ENCODE measurements around the gene PTPRN2.

PTPRN2 gene

DNA sequence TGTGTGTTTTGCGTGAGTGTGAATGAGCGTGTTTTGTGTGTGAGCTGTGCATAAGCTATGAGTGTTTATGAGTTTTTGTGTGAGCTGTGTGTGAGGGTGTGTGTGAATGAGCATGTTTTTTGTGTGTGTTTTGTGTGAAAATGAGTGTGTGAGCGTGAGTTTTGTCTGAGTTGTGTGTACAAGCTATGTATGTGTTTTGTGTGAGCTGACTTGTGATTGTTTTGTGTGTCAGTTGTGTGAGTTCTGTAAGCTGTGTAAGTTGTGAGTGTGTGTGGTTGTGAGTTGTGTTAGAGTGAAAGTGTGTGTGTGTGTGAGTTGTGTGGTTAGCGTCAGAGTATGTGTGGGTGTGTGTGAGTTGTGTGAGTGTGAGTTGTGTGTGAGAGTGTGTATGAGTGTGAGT, 343.2 kb downstream of the PTPRN2 start:
- TF ChIP-seq, protein P1, sequence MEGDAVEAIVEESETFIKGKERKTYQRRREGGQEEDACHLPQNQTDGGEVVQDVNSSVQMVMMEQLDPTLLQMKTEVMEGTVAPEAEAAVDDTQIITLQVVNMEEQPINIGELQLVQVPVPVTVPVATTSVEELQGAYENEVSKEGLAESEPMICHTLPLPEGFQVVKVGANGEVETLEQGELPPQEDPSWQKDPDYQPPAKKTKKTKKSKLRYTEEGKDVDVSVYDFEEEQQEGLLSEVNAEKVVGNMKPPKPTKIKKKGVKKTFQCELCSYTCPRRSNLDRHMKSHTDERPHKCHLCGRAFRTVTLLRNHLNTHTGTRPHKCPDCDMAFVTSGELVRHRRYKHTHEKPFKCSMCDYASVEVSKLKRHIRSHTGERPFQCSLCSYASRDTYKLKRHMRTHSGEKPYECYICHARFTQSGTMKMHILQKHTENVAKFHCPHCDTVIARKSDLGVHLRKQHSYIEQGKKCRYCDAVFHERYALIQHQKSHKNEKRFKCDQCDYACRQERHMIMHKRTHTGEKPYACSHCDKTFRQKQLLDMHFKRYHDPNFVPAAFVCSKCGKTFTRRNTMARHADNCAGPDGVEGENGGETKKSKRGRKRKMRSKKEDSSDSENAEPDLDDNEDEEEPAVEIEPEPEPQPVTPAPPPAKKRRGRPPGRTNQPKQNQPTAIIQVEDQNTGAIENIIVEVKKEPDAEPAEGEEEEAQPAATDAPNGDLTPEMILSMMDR (IDR thresholded peaks at IDR 0.05; ENCODE audit: low read depth, low read length), result no peak
- no peak for DNase-seq (ENCODE audit: extremely low read depth, low read depth)

DNA sequence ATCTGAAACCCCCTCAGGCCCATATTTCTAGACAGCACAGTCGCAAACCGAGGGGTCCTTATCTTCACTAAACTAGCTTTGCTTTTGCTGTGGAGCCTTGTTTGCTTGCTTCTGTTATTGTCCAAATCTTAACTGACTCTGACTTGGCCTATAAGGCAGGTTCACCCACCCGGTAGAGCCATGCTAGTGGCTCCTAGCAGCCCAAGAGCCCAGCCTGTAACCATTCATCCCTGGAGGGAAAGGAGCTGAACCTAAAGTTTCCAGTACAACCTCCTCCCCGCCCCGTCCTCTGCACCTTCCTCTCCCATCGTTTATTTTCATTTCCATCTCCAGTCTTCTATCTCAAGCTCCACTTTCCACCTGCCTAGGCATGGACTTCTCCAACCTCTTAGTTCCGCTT, 345.7 kb downstream of the PTPRN2 start:
- no peak for DNase-seq (ENCODE audit: extremely low read depth, low read depth)
- TF ChIP-seq, protein P1 (IDR thresholded peaks at IDR 0.05; ENCODE audit: low read depth, low read length), result no peak

- no peak for DNase-seq (ENCODE audit: extremely low read depth, low read depth)
- TF ChIP-seq, protein P1 (IDR thresholded peaks at IDR 0.05; ENCODE audit: low read depth, low read length), result no peak
Measured at GRCh38 chr7:158240801-158241200, 346.8 kb downstream of the PTPRN2 start.

DNA sequence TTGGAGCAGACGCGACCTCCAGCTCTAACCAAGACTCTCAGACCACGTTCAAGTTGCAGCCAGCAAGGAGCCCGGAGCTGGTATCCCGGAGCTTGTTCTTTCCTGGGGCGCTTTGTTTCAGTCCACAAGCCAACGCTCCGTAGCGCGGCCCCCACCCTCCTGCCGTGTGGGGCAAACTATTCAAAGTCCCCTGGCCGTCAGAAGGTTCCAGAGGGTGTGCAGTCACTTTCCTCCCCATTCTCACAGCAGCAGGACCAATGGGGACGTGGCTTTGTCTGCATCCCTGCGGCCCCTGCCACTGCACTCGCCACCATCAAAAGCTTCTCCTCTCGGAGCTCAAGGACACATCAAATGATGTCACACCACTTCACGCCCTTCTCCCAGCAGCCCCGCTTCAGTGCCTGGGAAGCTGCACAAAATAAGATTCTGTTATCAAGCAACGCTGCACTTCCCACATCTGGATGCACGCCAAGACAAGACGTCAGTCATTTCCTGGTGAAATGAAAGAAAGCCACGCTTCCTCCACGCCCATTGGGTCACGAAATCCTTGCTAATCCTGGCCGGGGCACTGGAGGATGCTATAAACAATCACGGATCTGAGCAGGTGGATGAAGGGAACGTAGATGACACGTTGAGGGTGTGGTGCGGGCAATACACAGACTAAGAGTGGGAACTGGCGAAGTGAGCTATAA, 348.2 kb downstream of the PTPRN2 start:
- DNase-seq (ENCODE audit: extremely low read depth, low read depth), result no peak
- TF ChIP-seq, protein P1 (IDR thresholded peaks at IDR 0.05; ENCODE audit: low read depth, low read length), result no peak

GRCh38 chr7:158238616-158239289, 348.9 kb downstream of the PTPRN2 start:
- TF ChIP-seq, protein P1 (IDR thresholded peaks at IDR 0.05; ENCODE audit: low read depth, low read length), result no peak
- DNase-seq (ENCODE audit: extremely low read depth, low read depth), result no peak

DNA sequence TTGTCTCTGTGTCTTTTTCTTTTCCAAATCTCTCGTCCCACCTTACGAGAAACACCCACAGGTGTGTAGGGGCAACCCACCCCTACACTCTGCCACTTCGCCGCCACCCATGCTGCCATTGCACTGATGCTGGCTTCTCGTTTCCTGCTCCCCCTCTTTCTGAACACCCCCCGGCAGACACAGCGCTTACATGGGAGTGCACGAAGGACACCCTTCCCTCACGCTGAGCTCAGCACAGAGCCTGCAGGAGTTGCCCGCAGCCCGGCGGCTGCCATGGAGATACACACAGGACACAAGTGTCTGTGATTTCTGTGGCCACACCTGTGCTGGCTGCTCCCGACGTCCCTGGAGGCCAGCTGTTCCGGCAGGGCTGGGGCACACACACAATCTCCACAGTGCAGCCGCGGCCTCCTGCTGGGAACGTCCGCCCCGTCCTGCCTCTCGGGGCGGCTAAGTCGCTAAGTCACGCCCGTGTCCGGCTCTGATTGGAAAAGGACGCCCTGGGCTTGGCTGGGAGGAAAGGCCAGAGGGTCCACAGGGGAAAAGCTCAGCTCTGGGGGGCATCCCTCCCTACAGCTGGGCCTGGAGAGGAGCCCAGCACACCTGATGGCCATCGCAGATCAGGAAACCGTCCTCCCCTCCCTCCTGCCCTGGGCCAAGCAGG, 349.8 kb downstream of the PTPRN2 start:
- no peak for DNase-seq (ENCODE audit: extremely low read depth, low read depth)
- TF ChIP-seq, protein P1 (IDR thresholded peaks at IDR 0.05; ENCODE audit: low read depth, low read length), result no peak

- TF ChIP-seq, protein P1 (IDR thresholded peaks at IDR 0.05; ENCODE audit: low read depth, low read length), result no peak
- no peak for DNase-seq (ENCODE audit: extremely low read depth, low read depth)
Measured at GRCh38 chr7:158236400-158236799, 351.2 kb downstream of the PTPRN2 start.

Data from AG09319 (cell line).